GM12872 (cell line): Measurements from ENCODE around the gene POGLUT3.

Experiments
- CTCF ChIP-seq: IDR thresholded peaks from 3 replicates; pipeline ENCODE4 v1.5.1; 2011; ENCODE audit warnings: low read depth, mild to moderate bottlenecking, low read length, moderate library complexity; ENCODE audit not compliant: insufficient read depth

POGLUT3 gene

GRCh38 chr11:108500721-108501120, 2.5 kb upstream of the POGLUT3 start:
- TF ChIP-seq CTCF = no peak

- TF ChIP-seq CTCF = no peak
These were observed 2.0 kb upstream of the POGLUT3 start for GRCh38 chr11:108500169-108500568.

- TF ChIP-seq CTCF = no peak
These were observed 728 bp upstream of the POGLUT3 start for GRCh38 chr11:108498816-108499408.

- TF ChIP-seq CTCF = no peak
These were observed 703 bp downstream of the POGLUT3 start for GRCh38 chr11:108497317-108498045.

- TF ChIP-seq CTCF = no peak
These were observed 1.4 kb downstream of the POGLUT3 start for GRCh38 chr11:108496643-108497256.

GRCh38 chr11:108495326-108495725, 2.9 kb downstream of the POGLUT3 start:
- TF ChIP-seq CTCF = no peak

GRCh38 chr11:108494182-108494581, 4.0 kb downstream of the POGLUT3 start:
- TF ChIP-seq CTCF = no peak
